PC-9 (cell line): ENCODE results near the gene SRBD1. TPM values are rescaled to one million over a fixed set of nuclear protein-coding genes. Genes with fewer than 3 reads are reported as not detected.

ENCODE experiments used
- BruUV-seq: library from RNA; stranded (reverse); fragments of 400-500 nt; replicated peaks from 2 replicates; lab custom pipeline; 2021; lab: Mats Ljungman, UMichigan
- CTCF ChIA-PET: fragments of 300-600 bp; sonication (Branson Sonifier 250); formaldehyde crosslinking; loops from one replicate; lab custom pipeline; 2022; ENCODE audit warnings: antibody characterized with exemption; lab: Charles Lee
- POLR2A ChIA-PET: fragments of 300-600 bp; sonication (Branson Sonifier 250); formaldehyde crosslinking; loops from one replicate; lab custom pipeline; 2022; ENCODE audit warnings: antibody characterized with exemption; ENCODE audit not compliant: unreplicated experiment; lab: Charles Lee
- DNase-seq, 2 experiments: peaks; one replicate each; pipeline versions ENCODE4 v3.0.0 to v3.0.0-alpha.2; 2015 to 2022; ENCODE audit warnings: mixed read lengths in 1 of 2
- H2AFZ ChIP-seq: fragments of 200-600 bp; sonication (generic); 2 replicates; pipeline ENCODE4 v1.8.1; 2017; ENCODE audit warnings: antibody characterized with exemption
- H3F3A ChIP-seq: fragments of 200-600 bp; sonication (generic); 2 replicates; pipeline ENCODE4 v1.8.1; 2017; ENCODE audit warnings: antibody characterized with exemption, mild to moderate bottlenecking, low read depth; ENCODE audit not compliant: insufficient read depth
- H3K27ac ChIP-seq: fragments of 200-600 bp; sonication (generic); 2 replicates; pipeline ENCODE4 v1.6.1; 2016; ENCODE audit warnings: mixed run types
- H3K27me3 ChIP-seq: fragments of 200-600 bp; sonication (generic); 2 replicates; pipeline ENCODE4 v1.6.1; 2016; ENCODE audit warnings: low read depth, mixed run types; ENCODE audit not compliant: insufficient read depth
- H3K36me3 ChIP-seq: fragments of 200-600 bp; sonication (generic); 2 replicates; pipeline ENCODE4 v1.6.1; 2016; ENCODE audit warnings: low read depth, mixed run types
- H3K4me1 ChIP-seq: fragments of 200-600 bp; sonication (generic); replicated peaks from 2 replicates; pipeline ENCODE4 v1.6.1; 2016; ENCODE audit warnings: mixed run types; ENCODE audit not compliant: insufficient read depth
- H3K4me2 ChIP-seq: fragments of 200-600 bp; sonication (generic); 2 replicates; pipeline ENCODE4 v1.6.1; 2017; ENCODE audit warnings: mixed run types
- H3K4me3 ChIP-seq: fragments of 200-600 bp; sonication (generic); 2 replicates; pipeline ENCODE4 v1.6.1; 2016; ENCODE audit warnings: mixed run types
- H3K79me2 ChIP-seq: fragments of 200-600 bp; sonication (generic); 2 replicates; pipeline ENCODE4 v1.6.1; 2017; ENCODE audit warnings: low read depth, mixed run types
- H3K9me2 ChIP-seq: fragments of 200-600 bp; sonication (generic); 2 replicates; pipeline ENCODE4 v1.8.1; 2017; ENCODE audit warnings: mild to moderate bottlenecking; ENCODE audit not compliant: insufficient read depth
- H3K9me3 ChIP-seq: fragments of 200-600 bp; sonication (generic); 2 replicates; pipeline ENCODE4 v1.8.1; 2016; ENCODE audit warnings: low read depth; ENCODE audit not compliant: insufficient read depth
- H4K20me1 ChIP-seq: fragments of 200-600 bp; sonication (generic); 2 replicates; pipeline ENCODE4 v1.8.1; 2017; ENCODE audit not compliant: insufficient read depth
- CTCF ChIP-seq: fragments of 200-600 bp; sonication (generic); conservative IDR thresholded peaks from 2 replicates; pipeline ENCODE4 v1.6.1; 2017; ENCODE audit warnings: mixed run types, antibody characterized with exemption, mild to moderate bottlenecking, moderate library complexity
- EZH2 ChIP-seq: fragments of 200-600 bp; sonication (generic); IDR thresholded peaks from 2 replicates; pipeline ENCODE4 v1.8.0; 2017; ENCODE audit warnings: antibody characterized with exemption, low read depth
- intact Hi-C: fragments of 100-400 bp; cut with micrococcal nuclease; formaldehyde crosslinking; loops from one replicate; pipeline ENCODE4 v1.10.0; 2022; ENCODE audit not compliant: unreplicated experiment
- total RNA-seq: library from RNA; stranded (reverse); gene quantifications from 2 replicates; pipeline ENCODE4 v1.2.3, GENCODE V29; 2021

SRBD1 gene
- total RNA-seq, 1 experiment from 2014 or later: 17.8 TPM

GRCh38 chr2:45575881-45576280 is 35.2 kb downstream of the SRBD1 start:
- Histone ChIP-seq H3K9me3 (no peaks in the 10 kb centered on the region), H3K79me2 (no peaks in the 10 kb centered on the region), H3F3A (no peaks in the 10 kb centered on the region), H3K4me3 (no peak overlapping the region), H3K9me2 (no peaks in the 10 kb centered on the region), H4K20me1 (no peaks in the 10 kb centered on the region), H2AFZ (no peak overlapping the region), H3K27me3 (no peaks in the 10 kb centered on the region), H3K4me2 (no peak overlapping the region), H3K27ac (no peak overlapping the region), H3K36me3 (peaks cover 16% of the 10 kb centered on the region; the same call in 1 of the 2 replicates), H3K4me1 (no peaks in the 10 kb centered on the region)
- ChIA-PET CTCF (no interaction called here), POLR2A (interaction anchor here (0.6 kb wide), 1 partner anchor 9 kb away, joined by 6 read pairs; no protein-coding TSS in a partner anchor)
- intact Hi-C loops: no loop called here
- TF ChIP-seq EZH2 (no peak), CTCF (no peak)
- DNase-seq: no peak
- no TSS peak for BruUV-seq

- Histone ChIP-seq H3K4me2 (no peak overlapping the region), H3K9me3 (no peaks in the 10 kb centered on the region), H4K20me1 (no peaks in the 10 kb centered on the region), H2AFZ (no peak overlapping the region), H3K36me3 (peaks cover 20% of the 10 kb centered on the region; the same call in 1 of the 2 replicates), H3K79me2 (no peaks in the 10 kb centered on the region), H3K4me1 (no peaks in the 10 kb centered on the region), H3K9me2 (no peaks in the 10 kb centered on the region), H3K27me3 (no peaks in the 10 kb centered on the region), H3K4me3 (no peak overlapping the region), H3K27ac (no peak overlapping the region), H3F3A (peaks cover 5% of the 10 kb centered on the region; the same call in 1 of the 2 replicates)
- POLR2A ChIA-PET: interaction anchor here (0.7 kb wide), 1 partner anchor 38 kb away, joined by 5 read pairs; the partner anchor contains the start of gene SRBD1
- DNase-seq: no peak
- CTCF ChIA-PET: no interaction called here
- TF ChIP-seq CTCF (no peak), EZH2 (no peak)
- no TSS peak for BruUV-seq
- intact Hi-C loops: no loop called here
Measured at GRCh38 chr2:45572979-45573378, 38.1 kb downstream of the SRBD1 start.

- intact Hi-C loops: no loop called here
- POLR2A ChIA-PET: no interaction called here
- Histone ChIP-seq H3K4me2 (no peak overlapping the region), H3K4me1 (no peaks in the 10 kb centered on the region), H2AFZ (no peak overlapping the region), H3K27me3 (no peaks in the 10 kb centered on the region), H3K9me3 (no peaks in the 10 kb centered on the region), H3F3A (peaks cover 5% of the 10 kb centered on the region; the same call in 1 of the 2 replicates), H3K4me3 (no peak overlapping the region), H3K79me2 (no peaks in the 10 kb centered on the region), H3K36me3 (peaks cover 20% of the 10 kb centered on the region; the same call in 1 of the 2 replicates), H3K9me2 (no peaks in the 10 kb centered on the region), H4K20me1 (no peaks in the 10 kb centered on the region), H3K27ac (no peak overlapping the region)
- no peak for DNase-seq
- TF ChIP-seq EZH2 (no peak), CTCF (no peak)
- BruUV-seq: no TSS peak
- CTCF ChIA-PET: interaction anchor here (0.6 kb wide), 2 partner anchors 51 to 616 kb away, joined by 5 to 13 read pairs; no protein-coding TSS in a partner anchor
Measured at GRCh38 chr2:45571940-45572339, 39.1 kb downstream of the SRBD1 start.
